H1 (cell line): ENCODE data around the gene IFITM10. TPM values are rescaled to one million over a fixed set of nuclear protein-coding genes. Genes with fewer than 3 reads are reported as not detected.
A peak's percentile ranks its signal among the peaks of the same experiment; 100 is the strongest.

Source experiments
- CTCF ChIA-PET: fragments of 300-600 bp; sonication (Branson Sonifier 250); formaldehyde crosslinking; loops from one replicate; lab custom pipeline; 2021; ENCODE audit not compliant: partially characterized antibody; lab: Charles Lee
- POLR2A ChIA-PET: fragments of 300-600 bp; sonication (Branson Sonifier 250); formaldehyde crosslinking; loops from one replicate; lab custom pipeline; 2021; ENCODE audit warnings: inconsistent platforms; ENCODE audit not compliant: partially characterized antibody; lab: Charles Lee
- DNase-seq, 2 experiments: peaks; one replicate each; pipeline versions ENCODE4 v3.0.0 to v3.0.0-alpha.2; 2010 to 2022; ENCODE audit warnings: low spot score in 2 of 2, low read depth in 1 of 2, mixed read lengths in 1 of 2
- FAIRE-seq: peaks from 2 replicates; lab custom pipeline; 2011; peaks lifted over from hg19 to GRCh38; lab: Jason Lieb, UNC
- H2AFZ ChIP-seq: 2 replicates; pipeline ENCODE4 v1.8.1; 2012; ENCODE audit warnings: low read length, inconsistent platforms
- H2AK5ac ChIP-seq: 2 replicates; pipeline ENCODE4 v1.6.1; 2013; ENCODE audit warnings: low read depth, low read length
- H2BK120ac ChIP-seq: replicated peaks from 2 replicates; pipeline ENCODE3; 2013; ENCODE audit warnings: low read depth, low read length, inconsistent platforms
- H2BK12ac ChIP-seq: 2 replicates; pipeline ENCODE4 v1.6.1; 2013; ENCODE audit warnings: low read depth, low read length
- H2BK15ac ChIP-seq: 2 replicates; pipeline ENCODE4 v1.6.1; 2013; ENCODE audit warnings: low read length
- H2BK20ac ChIP-seq: 2 replicates; pipeline ENCODE4 v1.6.1; 2013; ENCODE audit warnings: low read length
- H2BK5ac ChIP-seq: 2 replicates; pipeline ENCODE4 v1.6.1; 2013; ENCODE audit warnings: low read depth, low read length
- H3K14ac ChIP-seq: 2 replicates; pipeline ENCODE4 v1.6.1; 2013; ENCODE audit warnings: inconsistent platforms; ENCODE audit not compliant: insufficient read length
- H3K18ac ChIP-seq: 2 replicates; pipeline ENCODE4 v1.6.1; 2013; ENCODE audit warnings: low read length; ENCODE audit errors: extremely low read depth
- H3K23ac ChIP-seq: 2 replicates; pipeline ENCODE4 v1.6.1; 2013; ENCODE audit warnings: inconsistent platforms; ENCODE audit not compliant: insufficient read length
- H3K23me2 ChIP-seq: 2 replicates; pipeline ENCODE4 v1.6.1; 2013; ENCODE audit warnings: low read depth, low read length
- H3K27ac ChIP-seq: 2 replicates; pipeline ENCODE4 v1.6.1; 2011; ENCODE audit warnings: low read depth, low read length, inconsistent platforms
- H3K27me3 ChIP-seq, 4 experiments: replicated peaks in 1 of 4; 1 replicate in 1 of 4; 2 replicates in 3 of 4; pipeline versions ENCODE4 v1.6.1 to v1.8.1; 2011 to 2013; ENCODE audit warnings: low read length in 3 of 4, mild to moderate bottlenecking in 3 of 4, inconsistent platforms in 2 of 4, mixed read lengths in 2 of 4, moderate library complexity in 1 of 4; ENCODE audit not compliant: control insufficient read depth in 3 of 4, insufficient read depth in 3 of 4; ENCODE audit errors: extremely low read depth in 1 of 4
- H3K36me3 ChIP-seq, 4 experiments: 2 replicates each; pipeline versions ENCODE4 v1.6.1 to v1.8.1; 2011 to 2013; ENCODE audit warnings: mild to moderate bottlenecking in 4 of 4, low read length in 3 of 4, moderate library complexity in 2 of 4, control low read depth in 1 of 4, inconsistent platforms in 1 of 4; ENCODE audit not compliant: insufficient read depth in 4 of 4, control insufficient read depth in 2 of 4
- H3K4ac ChIP-seq: replicated peaks from 2 replicates; pipeline ENCODE3; 2013; ENCODE audit warnings: low read length, low read depth, mixed read lengths, inconsistent platforms; ENCODE audit not compliant: insufficient read length
- H3K4me1 ChIP-seq, 4 experiments: replicated peaks in 1 of 4; 1 replicate in 1 of 4; 2 replicates in 3 of 4; pipeline versions ENCODE4 v1.6.1 to v1.8.1; 2011 to 2013; ENCODE audit warnings: low read length in 3 of 4, inconsistent platforms in 2 of 4, mixed read lengths in 1 of 4; ENCODE audit not compliant: insufficient read depth in 4 of 4, control insufficient read depth in 3 of 4
- H3K4me2 ChIP-seq, 2 experiments: 2 replicates each; pipeline versions ENCODE4 v1.6.1 to v1.8.1; 2011 to 2013; ENCODE audit warnings: low read depth in 2 of 2, low read length in 2 of 2, control low read depth in 1 of 2, inconsistent platforms in 1 of 2, mild to moderate bottlenecking in 1 of 2; ENCODE audit not compliant: insufficient read depth in 1 of 2
- H3K4me3 ChIP-seq, 4 experiments: fragments of 200-600, 300-600 bp in 1 of 4; sonication (generic), shearing (Covaris generic), sonication (Bioruptor Twin) in 1 of 4; 2 replicates each; pipeline versions ENCODE4 v1.5.1 to v1.8.1; 2011 to 2016; ENCODE audit warnings: low read length in 4 of 4, low read depth in 3 of 4, control low read depth in 2 of 4, inconsistent platforms in 2 of 4, mild to moderate bottlenecking in 2 of 4, mixed read lengths in 1 of 4, moderate library complexity in 1 of 4; ENCODE audit not compliant: insufficient read depth in 2 of 4; ENCODE audit errors: extremely low read depth in 1 of 4
- H3K56ac ChIP-seq: replicated peaks from 2 replicates; pipeline ENCODE3; 2013; ENCODE audit warnings: low read depth, mild to moderate bottlenecking, mixed read lengths, low read length, inconsistent platforms; ENCODE audit not compliant: insufficient read length
- H3K79me1 ChIP-seq: 2 replicates; pipeline ENCODE4 v1.6.1; 2013; ENCODE audit warnings: low read depth, low read length, control low read depth
- H3K79me2 ChIP-seq, 2 experiments: 2 replicates each; pipeline versions ENCODE4 v1.6.1 to v1.8.1; 2012 to 2013; ENCODE audit warnings: low read length in 2 of 2, mild to moderate bottlenecking in 2 of 2, inconsistent platforms in 1 of 2; ENCODE audit not compliant: insufficient read depth in 2 of 2, control insufficient read depth in 1 of 2
- H3K9ac ChIP-seq, 4 experiments: replicated peaks in 1 of 4; 1 replicate in 1 of 4; 2 replicates in 3 of 4; pipeline versions ENCODE4 v1.6.1 to v1.8.1; 2011 to 2013; ENCODE audit warnings: low read depth in 3 of 4, low read length in 3 of 4, control low read depth in 2 of 4, mild to moderate bottlenecking in 2 of 4, moderate library complexity in 2 of 4, inconsistent platforms in 1 of 4; ENCODE audit errors: extremely low read depth in 1 of 4
- H3K9me3 ChIP-seq, 2 experiments: 2 replicates each; pipeline versions ENCODE4 v1.6.1 to v1.8.1; 2012 to 2013; ENCODE audit warnings: mild to moderate bottlenecking in 2 of 2, moderate library complexity in 2 of 2, control low read depth in 1 of 2, inconsistent platforms in 1 of 2, low read depth in 1 of 2, low read length in 1 of 2, mixed read lengths in 1 of 2; ENCODE audit not compliant: insufficient read depth in 2 of 2
- H4K20me1 ChIP-seq, 2 experiments: replicated peaks in 1 of 2; 2 replicates each; pipeline versions ENCODE3 to v1.8.1; 2011 to 2013; ENCODE audit warnings: inconsistent platforms in 2 of 2, low read length in 2 of 2, mild to moderate bottlenecking in 1 of 2; ENCODE audit not compliant: insufficient read depth in 2 of 2, control insufficient read depth in 1 of 2
- H4K5ac ChIP-seq: 2 replicates; pipeline ENCODE4 v1.6.1; 2013; ENCODE audit warnings: low read length, low read depth, mixed read lengths, inconsistent platforms; ENCODE audit not compliant: insufficient read length
- H4K8ac ChIP-seq: 2 replicates; pipeline ENCODE4 v1.8.0; 2013; ENCODE audit warnings: mild to moderate bottlenecking, moderate library complexity, low read length, inconsistent platforms; ENCODE audit not compliant: insufficient read depth; ENCODE audit errors: extremely low read depth
- H4K91ac ChIP-seq: replicated peaks from 2 replicates; pipeline ENCODE3; 2013; ENCODE audit warnings: low read length, mixed read lengths, inconsistent platforms; ENCODE audit not compliant: insufficient read length
- CBX5 ChIP-seq: fragments of 300-800, 300-1000 bp; sonication (generic); IDR thresholded peaks from 2 replicates; pipeline ENCODE4 v1.7.1; 2016; ENCODE audit warnings: antibody characterized with exemption, low read length, low read depth
- CBX8 ChIP-seq: fragments of 300-800, 300-1000 bp; sonication (generic); IDR thresholded peaks from 2 replicates; pipeline ENCODE4 v1.7.1; 2016; ENCODE audit warnings: low read depth, low read length, borderline replicate concordance
- GTF2F1 ChIP-seq: IDR thresholded peaks from 2 replicates; pipeline ENCODE4 v1.6.1; 2012; ENCODE audit warnings: low read depth, low read length, improper control_type of control experiment, borderline replicate concordance
- KDM5A ChIP-seq: fragments of 200-600 bp; IDR thresholded peaks from 2 replicates; pipeline ENCODE4 v1.7.1; 2012; ENCODE audit warnings: mild to moderate bottlenecking, low read length, inconsistent platforms, mixed read lengths
- RAD21 ChIP-seq, 2 experiments: IDR thresholded peaks in 1 of 2; conservative IDR thresholded peaks in 1 of 2; 2 replicates each; pipeline ENCODE4 v1.6.1; 2011; ENCODE audit warnings: low read depth in 2 of 2, low read length in 2 of 2, improper control_type of control experiment in 1 of 2, inconsistent platforms in 1 of 2, mild to moderate bottlenecking in 1 of 2, moderate library complexity in 1 of 2
- SIX5 ChIP-seq: IDR thresholded peaks from 2 replicates; pipeline ENCODE4 v1.6.1; 2011; ENCODE audit warnings: mild to moderate bottlenecking, low read depth, low read length
- SP2 ChIP-seq: IDR thresholded peaks from 2 replicates; pipeline ENCODE4 v1.6.1; 2012; ENCODE audit warnings: mild to moderate bottlenecking, low read length, inconsistent platforms
- TAF1 ChIP-seq: IDR thresholded peaks from 2 replicates; pipeline ENCODE4 v1.6.1; 2011; ENCODE audit warnings: mild to moderate bottlenecking, low read depth, low read length
- TEAD4 ChIP-seq: IDR thresholded peaks from 2 replicates; pipeline ENCODE4 v1.6.1; 2012; ENCODE audit warnings: low read depth, low read length, inconsistent platforms, mixed read lengths
- ZNF274 ChIP-seq: IDR thresholded peaks from 2 replicates; pipeline ENCODE4 v1.7.0; 2012; ENCODE audit warnings: low read length, borderline replicate concordance; ENCODE audit errors: extremely low read depth
- WGBS, 2 experiments: shearing (Covaris generic) in 1 of 2; methylation state at CpG; one replicate each; pipeline versions ENCODE4 v1.1.6 to v1.1.7; 2013 to 2015; ENCODE audit warnings: low lambda C conversion rate in 2 of 2, mixed read lengths in 2 of 2, inconsistent platforms in 1 of 2, low coverage in 1 of 2, missing lambda C conversion rate in 1 of 2; ENCODE audit not compliant: insufficient replicate concordance in 2 of 2, insufficient coverage in 1 of 2, insufficient read length in 1 of 2; ENCODE audit errors: extremely low coverage in 1 of 2, missing lambda C conversion rate in 1 of 2; 5-methylcytosine and 5-hydroxymethylcytosine counted together
- polyA plus RNA-seq, 7 experiments: library from polyadenylated mRNA; depleted of rRNA in 3 of 7; stranded (reverse) in 5 of 7; unstranded in 2 of 7; fragments of >200 nt in 5 of 7; fragments of 200-250 nt in 2 of 7; gene quantifications; 1 replicate in 5 of 7; 2 replicates in 1 of 7; 4 replicates in 1 of 7; pipeline versions ENCODE4 v1.2.1 to v1.2.3, GENCODE V29; 2011 to 2013; ENCODE audit warnings: missing spikeins in 2 of 7, mixed read lengths in 2 of 7
- total RNA-seq: library from RNA; stranded (reverse); fragmentation: NEBNext Ultra II Directional; extraction: Animal tissue kit (Norgen Biotek cat#: 25700); gene quantifications from 2 replicates; pipeline ENCODE4 v1.2.1, GENCODE V29; 2021

The IFITM10 gene
- total and polyA plus RNA-seq, 2 of the 8 experiments (the other 6 are each of a cell fraction or from before 2014, with no cell fraction given) = 0.08 to 0.22 TPM

DNA sequence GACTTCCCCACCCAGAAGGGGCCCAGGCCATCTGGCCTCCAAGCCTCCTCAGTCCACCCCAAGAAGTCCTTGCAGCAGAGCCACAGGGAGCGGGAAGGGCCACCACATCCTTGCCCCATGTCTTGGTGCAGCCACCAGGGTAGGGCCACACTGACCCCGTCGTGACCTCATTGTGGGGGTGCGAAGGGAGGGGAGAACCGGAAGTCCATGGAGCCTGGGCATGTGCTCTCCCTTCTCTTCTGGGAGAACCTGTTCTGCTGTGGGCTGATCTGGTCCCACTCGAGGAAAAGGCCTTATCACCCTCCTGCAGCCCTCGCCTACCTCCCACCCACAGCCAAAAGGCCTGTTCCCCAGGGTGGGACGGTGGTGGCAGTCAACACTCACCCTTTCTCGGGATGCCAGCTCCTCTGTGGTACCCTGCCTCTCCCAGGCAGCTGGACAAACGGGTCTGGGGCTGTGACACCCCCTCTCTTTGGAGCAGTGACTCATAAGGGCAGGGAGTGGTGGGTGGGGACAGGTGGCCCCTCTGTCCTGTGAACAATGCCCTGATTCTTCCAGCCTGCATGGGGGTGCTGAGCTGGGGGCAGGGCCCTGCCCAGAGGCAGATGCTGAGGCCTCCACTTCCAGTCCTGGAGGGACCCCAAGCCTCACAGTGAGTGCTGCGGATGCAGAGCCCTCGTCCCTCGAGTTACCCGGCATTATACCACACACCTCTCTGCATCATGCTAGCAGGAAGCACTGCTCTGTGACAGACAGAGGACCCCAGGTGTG is 27.9 kb upstream of the IFITM10 start:
- DNase-seq (no peak), FAIRE-seq (no peak)
- no peak overlapping the region for H2AFZ ChIP-seq
- H2BK15ac ChIP-seq = no peak overlapping the region
- H3K23ac ChIP-seq = no peak overlapping the region
- no peak overlapping the region for H3K9ac ChIP-seq
- H4K8ac ChIP-seq = peak overlapping the region; percentile 57; the same call in 1 of the 2 replicates
- H3K79me1 ChIP-seq = no peaks in the 10 kb centered on the region
- peaks cover 0 to 7% (median 2%) of the 10 kb centered on the region in 4 experiments; a peak in 6 of 7 replicates for H3K4me1 ChIP-seq
- CTCF ChIA-PET = interaction anchor here (0.7 to 2.0 kb wide), 5 partner anchors 30 to 379 kb away, joined by 3 to 9 read pairs (median 5); no protein-coding TSS in a partner anchor
- no peak overlapping the region for H3K4me2 ChIP-seq
- TF ChIP-seq CBX5 (no peak), SP2 (no peak), TAF1 (no peak), GTF2F1 (no peak), KDM5A (no peak), RAD21 (IDR thresholded peaks at IDR 0.05 in 1 of 2, conservative IDR thresholded peaks at IDR 0.05 in 1 of 2; ENCODE audit: low read depth in 2 of 2, low read length in 2 of 2) (no peak), TEAD4 (no peak), CBX8 (no peak), SIX5 (no peak), ZNF274 (no peak)
- no peaks in the 10 kb centered on the region for H3K79me2 ChIP-seq
- POLR2A ChIA-PET = no interaction called here
- no peak overlapping the region for H2BK12ac ChIP-seq
- H3K4me3 ChIP-seq = no peak overlapping the region
- no peak overlapping the region for H3K56ac ChIP-seq
- no peak overlapping the region for H3K27ac ChIP-seq
- H2BK120ac ChIP-seq = no peak overlapping the region
- no peaks in the 10 kb centered on the region for H3K36me3 ChIP-seq
- no peak overlapping the region for H2BK5ac ChIP-seq
- 94% methylated on average over 14 of the region's 14 CpGs; no CpG with 5 or more reads in 1 of the 2 experiments for WGBS, 2 experiments
- no peak overlapping the region for H3K4ac ChIP-seq
- H3K27me3 ChIP-seq = no peaks in the 10 kb centered on the region; a peak in 3 of 7 replicates
- H3K23me2 ChIP-seq = no peaks in the 10 kb centered on the region
- no peak overlapping the region for H4K91ac ChIP-seq
- no peak overlapping the region for H3K18ac ChIP-seq
- 0 out of 2 replicates have a peak overlapping the region, but pooled peaks have one; percentile 18 for H2BK20ac ChIP-seq
- no peak overlapping the region for H3K14ac ChIP-seq
- no peaks in the 10 kb centered on the region for H4K20me1 ChIP-seq
- no peaks in the 10 kb centered on the region for H3K9me3 ChIP-seq
- H2AK5ac ChIP-seq = no peak overlapping the region
- no peak overlapping the region for H4K5ac ChIP-seq
